GM19239 (cell line): ENCODE results near the gene SLC27A1.

ENCODE experiments used
- DNase-seq: peaks from one replicate; pipeline ENCODE4 v3.0.0; 2011; ENCODE audit warnings: low spot score; ENCODE audit not compliant: insufficient read length
- FAIRE-seq: peaks from 2 replicates; lab custom pipeline; 2011; peaks lifted over from hg19 to GRCh38; lab: Jason Lieb, UNC

Gene SLC27A1

GRCh38 chr19:17470068-17470841 lies at the start of gene SLC27A1:
TSS of gene SLC27A1 (plus strand) at chr19:17470524. CDS start at chr19:17470541, 17 bp downstream.
- FAIRE-seq (peak; percentile 95), DNase-seq (peak; percentile 89)

GRCh38 chr19:17421942-17422341 lies 48.4 kb upstream of the SLC27A1 start:
- no peak for FAIRE-seq
- no peak for DNase-seq

GRCh38 chr19:17423429-17424208 lies 46.7 kb upstream of the SLC27A1 start:
- FAIRE-seq: no peak
- DNase-seq: no peak

GRCh38 chr19:17424743-17425365 lies 45.5 kb upstream of the SLC27A1 start:
- DNase-seq: no peak
- FAIRE-seq: no peak

GRCh38 chr19:17429641-17430113 lies 40.6 kb upstream of the SLC27A1 start:
- DNase-seq: no peak
- FAIRE-seq: no peak

- FAIRE-seq (no peak), DNase-seq (no peak)
These were observed 38.9 kb upstream of the SLC27A1 start for GRCh38 chr19:17431417-17431816.

GRCh38 chr19:17435218-17435617 lies 35.1 kb upstream of the SLC27A1 start:
- DNase-seq (no peak), FAIRE-seq (no peak)

- no peak for FAIRE-seq
These were observed 34.0 kb upstream of the SLC27A1 start for GRCh38 chr19:17436094-17436873.

GRCh38 chr19:17436874-17437267 lies 33.5 kb upstream of the SLC27A1 start:
- FAIRE-seq (no peak), DNase-seq (no peak)

More at GRCh38 chr19:17436094-17436873, 34.0 kb upstream of the SLC27A1 start:
- DNase-seq: no peak

GRCh38 chr19:17441241-17442021 lies 28.9 kb upstream of the SLC27A1 start:
- FAIRE-seq (no peak), DNase-seq (no peak)

GRCh38 chr19:17445526-17446165 lies 24.7 kb upstream of the SLC27A1 start:
- DNase-seq: no peak
- no peak for FAIRE-seq

- FAIRE-seq: no peak
- DNase-seq: no peak
These were observed 22.6 kb upstream of the SLC27A1 start for GRCh38 chr19:17447704-17448130.

- FAIRE-seq (no peak), DNase-seq (peak; percentile 60)
These were observed 22.0 kb upstream of the SLC27A1 start, which contains the start of gene TMEM221 for GRCh38 chr19:17448131-17448967. TSS of gene TMEM221 (minus strand) at chr19:17448668. CDS start at chr19:17448462, 206 bp downstream.

- DNase-seq (no peak), FAIRE-seq (peak; percentile 60)
These were observed 19.9 kb upstream of the SLC27A1 start for GRCh38 chr19:17450264-17451075.

- no peak for DNase-seq
- FAIRE-seq: no peak
These were observed 18.5 kb upstream of the SLC27A1 start for GRCh38 chr19:17451820-17452219.

GRCh38 chr19:17454576-17455071 lies 15.7 kb upstream of the SLC27A1 start:
- DNase-seq (no peak), FAIRE-seq (no peak)
